Psoas muscle (tissue), 8 donors: Measurements from ENCODE around the gene FLNB. TPM values are rescaled to one million over a fixed set of nuclear protein-coding genes. Genes with fewer than 3 reads are reported as not detected.

Source experiments
- ATAC-seq, 4 donors: fragments of 200-7000 bp; cut with Tn5 transposase; one replicate each; pipeline ENCODE4 v1.9.1; 2020; ENCODE audit warnings: moderate library complexity in 3 of 4, mild to moderate bottlenecking in 2 of 4
- DNase-seq, 2 donors: peaks; one replicate each; pipeline ENCODE4 v3.0.0-alpha.2; 2020
- H3K27ac ChIP-seq: fragments of 200-600 bp; one replicate; pipeline ENCODE4 v1.8.0; 2022
- H3K27me3 ChIP-seq, 3 donors: fragments of 200-600 bp in 1 of 3; one replicate each; pipeline versions ENCODE4 v1.6.1 to v1.8.0; 2013 to 2022; ENCODE audit warnings: low read length in 2 of 3, mild to moderate bottlenecking in 2 of 3, moderate library complexity in 1 of 3; ENCODE audit not compliant: insufficient read depth in 3 of 3
- H3K36me3 ChIP-seq, 2 donors: fragments of 200-600 bp in 1 of 2; one replicate each; pipeline versions ENCODE4 v1.6.1 to v1.8.0; 2013 to 2022; ENCODE audit warnings: low read depth in 1 of 2, mild to moderate bottlenecking in 1 of 2, moderate library complexity in 1 of 2; ENCODE audit not compliant: insufficient read depth in 1 of 2
- H3K4me1 ChIP-seq: fragments of 200-600 bp; one replicate; pipeline ENCODE4 v1.8.0; 2022
- H3K4me3 ChIP-seq: fragments of 200-600 bp; one replicate; pipeline ENCODE4 v1.8.0; 2022; ENCODE audit warnings: mild to moderate bottlenecking
- H3K9me3 ChIP-seq: fragments of 200-600 bp; one replicate; pipeline ENCODE4 v1.8.0; 2022
- CTCF ChIP-seq: fragments of 200-600 bp; IDR thresholded peaks from one replicate; pipeline ENCODE4 v1.8.0; 2022; ENCODE audit warnings: antibody characterized with exemption
- WGBS, 3 donors: extraction: QIAGEN DNeasy Blood & Tissue Kit; methylation state at CpG; one replicate each; pipeline versions ENCODE4 v1.1.6 to v1.1.7; 2013; 5-methylcytosine and 5-hydroxymethylcytosine counted together
- intact Hi-C, 2 donors: fragments of 100-400 bp; cut with DNase I; formaldehyde crosslinking; loops; one replicate each; pipeline versions ENCODE4 v1.11.0 to v1.14.2; 2022
- polyA plus RNA-seq, 3 donors: library from polyadenylated mRNA; stranded (reverse); fragments of 200-250 nt; gene quantifications; one replicate each; pipeline ENCODE4 v1.2.3, GENCODE V29; 2013
- total RNA-seq, 4 donors: library from RNA; stranded (reverse); fragmentation: NEBNext Ultra II Directional in 2 of 4; extraction: Animal tissue kit (Norgen Biotek cat#: 25700) in 2 of 4; gene quantifications; one replicate each; pipeline versions ENCODE4 v1.2.1 to v1.2.4, GENCODE V29; 2021 to 2023
- donor health status: healthy with polysubstance abuse.
- donor health status: DM: no; HTN: no; CAD: no; lungs with moderate emphysema.
- donor health status: Bipolar disorder and iron deficiency.
- donor health status: healthy.
- donor health status: DM: yes; HTN: yes; CAD: no.
- donor health status: DM: no; HTN: no; CAD: no.
- donor health status: DM: no; HTN: no; CAD: no.
- donor health status: DM: yes; HTN: yes; CAD: no.

Gene FLNB
- total and polyA plus RNA-seq, 7 donors: 6.4 to 17.9 (median 14.7) TPM

- TF ChIP-seq CTCF: no peak
- DNase-seq (no peak), ATAC-seq (no peak)
- Histone ChIP-seq H3K36me3 (no peaks in the 10 kb centered on the region), H3K4me3 (no peak overlapping the region), H3K27ac (no peak overlapping the region), H3K4me1 (no peaks in the 10 kb centered on the region), H3K9me3 (no peaks in the 10 kb centered on the region), H3K27me3 (no peaks in the 10 kb centered on the region)
- WGBS, 3 donors: 42 to 50% (median 42%) methylated on average over 4 of the region's 4 CpGs
- intact Hi-C loops: no loop called here
Measured at GRCh38 chr3:57966829-57967228, 41.4 kb upstream of the FLNB start.

GRCh38 chr3:57967590-57967989 lies 40.6 kb upstream of the FLNB start:
- Histone ChIP-seq H3K4me3 (no peak overlapping the region), H3K27me3 (no peaks in the 10 kb centered on the region), H3K27ac (no peak overlapping the region), H3K4me1 (no peaks in the 10 kb centered on the region), H3K9me3 (no peaks in the 10 kb centered on the region), H3K36me3 (no peaks in the 10 kb centered on the region)
- no peak for DNase-seq
- 69 to 71% (median 70%) methylated on average over 9 of the region's 9 CpGs for WGBS, 3 donors
- no peak for ATAC-seq
- intact Hi-C loops: no loop called here
- TF ChIP-seq CTCF: no peak

- intact Hi-C loops: no loop called here
Measured at GRCh38 chr3:57968501-57968900, 39.7 kb upstream of the FLNB start.

GRCh38 chr3:57971975-57972374 lies 36.2 kb upstream of the FLNB start:
- Histone ChIP-seq H3K9me3 (no peaks in the 10 kb centered on the region), H3K36me3 (no peaks in the 10 kb centered on the region), H3K27ac (peak overlapping the region; percentile 10), H3K4me1 (no peaks in the 10 kb centered on the region), H3K4me3 (no peak overlapping the region), H3K27me3 (no peaks in the 10 kb centered on the region)
- 59 to 70% (median 61%) methylated on average over 4 of the region's 4 CpGs for WGBS, 3 donors
- ATAC-seq: no peak
- DNase-seq: no peak
- no peak for TF ChIP-seq CTCF
- intact Hi-C loops: no loop called here

More at GRCh38 chr3:57968501-57968900, 39.7 kb upstream of the FLNB start:
- Histone ChIP-seq H3K4me3 (no peak overlapping the region), H3K27me3 (no peaks in the 10 kb centered on the region), H3K9me3 (no peaks in the 10 kb centered on the region), H3K36me3 (no peaks in the 10 kb centered on the region), H3K4me1 (no peaks in the 10 kb centered on the region), H3K27ac (no peak overlapping the region)
- DNase-seq (no peak), ATAC-seq (no peak)
- WGBS, 3 donors: 94 to 95% (median 94%) methylated on average over 5 of the region's 5 CpGs
- TF ChIP-seq CTCF: no peak

GRCh38 chr3:57972531-57973111 lies 35.6 kb upstream of the FLNB start:
- no peaks in the 10 kb centered on the region for H3K27me3 ChIP-seq
- 55 to 80% (median 73%) methylated on average over 9 of the region's 9 CpGs for WGBS, 3 donors
- DNase-seq: no peak
- H3K36me3 ChIP-seq: no peaks in the 10 kb centered on the region
- H3K4me1 ChIP-seq: no peaks in the 10 kb centered on the region
- peak overlapping the region; percentile 1 for H3K27ac ChIP-seq
- intact Hi-C loops: no loop called here
- no peak for TF ChIP-seq CTCF
- ATAC-seq: no peak
- H3K9me3 ChIP-seq: no peaks in the 10 kb centered on the region
- no peak overlapping the region for H3K4me3 ChIP-seq
